ENCODE data around the gene CD24.
A peak's percentile ranks its signal among the peaks of the same experiment; 100 is the strongest.

CD24 gene

DNA sequence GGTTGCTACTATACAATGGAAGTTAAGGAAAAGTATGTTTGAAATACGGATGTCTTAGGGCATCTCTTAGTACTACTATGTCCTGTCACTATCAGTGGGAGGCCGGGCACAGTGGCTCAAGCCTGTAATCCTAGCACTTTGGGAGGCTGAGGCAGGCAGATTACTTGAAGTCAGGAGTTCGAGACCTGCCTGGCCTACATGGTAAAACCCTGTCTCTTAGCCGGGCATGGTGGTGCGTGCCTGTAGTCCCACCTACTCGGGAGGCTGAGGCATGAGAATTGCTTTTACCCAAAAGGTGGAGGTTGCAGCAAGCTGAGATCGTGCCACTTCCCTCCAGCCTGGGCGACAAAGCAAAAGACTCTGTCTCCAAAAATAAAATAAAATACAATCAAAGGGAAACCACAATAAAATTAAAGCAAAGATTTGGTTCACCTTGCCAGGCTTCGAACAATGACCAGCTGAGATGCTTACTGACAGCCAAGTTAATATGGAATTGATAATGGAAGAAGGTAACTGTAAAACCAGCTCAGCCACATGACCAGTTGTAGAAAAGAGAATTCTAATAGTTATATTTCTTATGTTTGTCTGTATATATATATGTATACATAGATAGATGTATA, 6.5 kb downstream of the CD24 start:
- no peak for DNase-seq

DNA sequence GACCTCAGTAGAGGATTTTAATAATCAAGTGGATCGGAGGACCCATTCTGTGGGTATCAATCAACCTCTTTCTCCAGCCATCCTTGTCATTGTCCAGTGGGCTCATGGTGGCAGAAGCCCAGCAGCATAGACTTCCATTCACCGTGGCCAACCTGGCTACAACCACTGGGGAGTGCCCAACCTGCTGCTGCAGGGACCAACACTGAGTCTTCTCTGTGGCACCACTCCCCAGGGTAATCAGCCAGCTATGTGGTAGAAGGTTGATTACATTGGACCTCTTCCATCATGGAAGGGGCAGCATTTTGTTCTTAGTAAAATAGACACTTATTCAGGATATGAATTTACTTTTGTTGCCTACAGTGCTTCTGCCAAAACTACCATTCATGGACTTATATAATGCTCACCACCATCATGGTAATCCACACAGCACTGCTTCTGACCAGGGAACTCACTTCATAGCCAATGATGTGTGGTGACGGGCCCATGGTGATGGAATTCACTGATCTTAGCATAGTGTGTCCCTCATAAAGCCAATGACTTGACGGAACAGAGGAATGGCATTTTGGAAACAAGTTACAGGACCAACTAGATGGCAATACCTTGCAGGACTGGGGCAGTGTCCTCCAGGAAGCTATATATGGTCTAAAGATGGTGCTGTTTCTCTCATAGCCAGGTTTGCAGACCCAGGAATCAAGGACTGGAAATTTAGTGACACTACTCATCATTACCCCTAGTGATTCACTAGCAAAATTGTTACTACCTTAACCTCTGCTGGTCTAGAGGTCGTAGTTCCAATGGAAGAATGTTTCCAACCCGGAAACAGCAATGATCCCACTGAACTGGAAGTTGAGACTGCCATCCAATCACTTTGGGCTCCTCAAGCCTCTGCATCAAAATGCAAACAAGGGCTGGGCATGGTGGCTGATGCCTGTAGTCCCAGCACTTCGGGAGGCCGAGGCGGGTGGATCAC, 7.6 kb downstream of the CD24 start:
- no peak for DNase-seq

DNA sequence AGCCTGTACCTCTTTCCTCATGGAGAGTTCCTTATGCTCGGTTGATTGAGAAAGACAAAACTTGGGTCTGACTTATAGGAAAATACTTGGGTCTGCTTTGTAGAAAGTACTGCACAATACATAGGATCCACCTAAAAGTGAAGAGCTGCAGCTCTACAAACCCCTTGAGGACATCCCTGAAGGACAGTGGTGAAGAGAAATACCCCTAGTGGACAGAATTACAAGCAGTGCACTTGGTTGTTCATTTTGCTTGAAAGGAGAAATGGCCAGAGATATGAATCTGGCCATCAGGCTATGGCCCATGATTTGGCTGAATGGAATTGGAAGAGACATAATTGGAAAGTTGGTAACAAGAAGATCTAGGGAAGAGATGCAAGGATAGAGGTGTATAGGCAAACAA, 8.3 kb downstream of the CD24 start:
- DNase-seq: no peak

DNA sequence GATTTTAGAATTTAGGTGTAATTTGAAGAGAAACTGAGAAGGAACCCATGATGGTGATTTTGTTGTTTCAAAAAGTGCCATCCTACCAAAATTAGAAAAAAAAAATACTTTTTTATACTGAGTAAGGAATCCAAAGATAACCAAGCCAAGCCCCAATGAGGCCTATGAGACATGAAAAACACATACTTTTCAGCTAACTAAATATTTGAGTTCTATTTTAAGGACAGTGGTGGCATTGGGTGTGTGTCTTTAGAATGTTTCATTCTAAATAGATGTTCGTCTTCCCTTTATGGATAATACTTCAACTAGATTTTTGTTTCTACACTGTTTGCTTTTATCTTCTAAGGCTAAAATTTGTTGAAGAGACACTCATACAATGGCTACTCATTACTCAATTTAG, 9.6 kb downstream of the CD24 start:
- no peak for DNase-seq

DNA sequence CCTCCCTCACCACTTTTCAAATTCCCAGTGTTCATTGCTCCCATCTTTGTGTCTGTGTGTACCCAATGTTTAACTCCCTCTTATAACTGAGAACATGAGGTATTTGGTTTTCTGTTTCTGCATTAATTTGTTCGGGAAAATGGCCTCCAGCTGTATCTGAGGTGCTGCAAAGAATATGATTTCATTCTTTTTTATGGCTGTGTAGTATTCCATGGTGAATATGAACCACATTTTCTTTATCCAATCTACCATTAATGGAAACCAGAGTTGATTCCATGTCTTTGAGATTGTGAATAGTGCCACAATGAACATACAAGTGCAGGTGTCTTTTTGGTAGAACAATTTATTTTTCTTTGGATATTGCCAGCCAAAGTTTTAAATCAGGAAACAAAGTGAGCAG, 10.4 kb downstream of the CD24 start:
- no peak for DNase-seq

DNA sequence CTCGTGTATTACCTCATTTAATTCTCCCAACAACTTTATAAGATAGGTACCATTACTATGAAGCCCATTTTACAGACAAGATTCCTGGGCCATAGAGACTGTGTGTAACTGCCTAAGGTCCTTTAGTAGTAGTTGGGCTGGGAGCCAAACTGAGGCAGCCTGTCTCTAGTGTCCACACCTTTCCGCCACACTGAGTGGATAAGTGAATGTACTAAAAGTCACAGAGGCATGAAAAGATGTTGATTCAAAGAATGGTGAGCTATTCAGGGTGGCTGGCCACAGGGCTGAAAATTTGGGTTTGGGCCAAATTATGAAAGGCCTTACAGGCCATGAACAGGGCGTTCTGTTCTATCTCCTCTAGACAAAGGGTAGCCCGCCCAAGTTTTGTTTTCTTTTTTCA, 11.0 kb downstream of the CD24 start:
- no peak for DNase-seq

DNA sequence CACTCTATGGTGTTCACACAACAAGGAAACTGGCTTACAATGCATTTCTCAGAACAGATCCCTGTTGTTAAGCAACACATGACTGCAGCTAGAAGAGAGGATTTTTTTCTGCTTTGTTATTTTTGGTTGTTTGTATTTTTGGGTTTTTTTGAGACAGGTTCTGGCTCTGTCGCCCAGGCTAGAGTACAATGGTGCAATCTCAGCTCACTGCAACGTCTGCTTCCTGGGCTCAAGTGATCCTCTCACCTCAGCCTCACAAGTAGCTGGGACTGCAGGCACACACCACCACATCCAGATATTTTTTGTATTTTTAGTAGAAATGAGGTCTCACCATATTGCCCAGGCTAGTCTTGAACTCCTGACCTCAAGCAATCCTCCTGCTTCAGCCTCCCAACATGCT, 12.7 kb downstream of the CD24 start:
- DNase-seq: no peak

DNA sequence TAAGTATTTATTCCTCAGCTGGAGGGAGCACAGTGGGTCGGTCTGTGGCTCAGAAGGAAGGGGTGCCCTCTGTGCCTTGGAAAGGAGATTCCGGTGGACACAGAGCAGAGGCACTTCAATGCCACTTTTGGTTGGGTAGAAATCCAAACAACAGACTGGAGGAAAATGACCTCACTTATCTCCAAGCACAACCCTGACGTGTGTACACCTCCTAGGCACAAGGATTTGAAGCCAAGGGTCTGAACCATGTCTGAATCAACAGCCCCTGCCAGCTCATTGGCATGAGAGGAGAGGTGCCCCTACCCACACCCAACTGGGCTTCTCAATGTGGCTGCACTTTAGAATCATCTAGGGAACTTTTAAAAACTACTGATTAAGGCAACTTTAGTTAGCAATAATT, 13.4 kb downstream of the CD24 start:
- DNase-seq: no peak

DNA sequence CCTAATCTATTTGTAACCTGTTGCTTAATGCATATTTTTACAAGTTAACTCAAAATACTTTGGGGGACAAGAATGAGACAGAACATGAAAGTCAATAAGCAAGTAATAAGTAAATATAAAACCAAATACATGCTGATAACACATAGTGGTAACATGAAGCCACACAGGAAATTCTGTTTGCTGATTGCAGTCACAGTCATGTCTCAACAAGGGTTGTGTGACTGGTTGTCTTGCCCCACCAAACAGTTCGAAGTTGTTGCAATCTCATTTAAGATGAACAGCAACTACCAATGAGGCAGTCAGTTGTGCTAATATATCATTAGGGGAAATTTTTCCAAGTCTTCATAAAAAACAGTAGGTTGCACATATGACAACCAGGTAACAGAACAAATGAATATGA, 14.5 kb downstream of the CD24 start:
- no peak for DNase-seq

DNA sequence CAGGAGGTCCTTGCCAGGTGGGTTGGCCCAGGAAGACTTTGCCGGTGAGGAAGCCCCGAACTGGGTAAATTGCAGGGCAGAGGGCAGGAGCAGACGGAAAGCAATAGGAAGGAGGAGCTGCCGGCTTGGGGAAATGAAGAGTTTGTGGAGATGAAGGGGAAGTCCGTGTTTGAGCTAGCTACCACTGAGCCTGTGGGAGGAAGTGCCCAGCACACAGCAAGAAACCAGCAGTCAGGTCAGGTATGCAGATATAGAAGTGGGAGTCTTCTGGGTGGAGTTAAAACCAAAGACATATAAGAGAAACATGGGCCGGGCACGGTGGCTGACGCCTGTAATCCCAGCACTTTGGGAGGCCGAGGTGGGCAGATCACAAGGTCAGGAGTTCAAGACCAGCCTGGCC, 34.7 kb downstream of the CD24 start:
- DNase-seq: no peak

DNA sequence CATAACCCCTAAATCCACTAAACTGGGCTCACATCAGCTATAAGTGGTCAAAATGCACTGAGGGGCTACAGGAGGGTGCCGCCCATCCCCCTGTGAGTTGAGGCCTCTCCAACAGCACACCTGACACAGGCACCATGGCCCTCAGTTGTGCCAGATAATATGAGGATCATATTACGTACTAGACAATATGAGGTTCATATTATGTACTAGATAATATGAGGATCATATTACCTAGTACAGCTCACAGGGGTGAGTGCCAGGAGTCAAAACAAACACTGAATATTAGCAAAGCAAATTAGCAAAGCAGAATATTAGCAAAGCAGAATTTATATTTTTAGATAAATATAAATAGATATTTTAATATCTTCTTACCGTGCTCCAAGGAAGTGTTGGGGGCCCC, 35.3 kb downstream of the CD24 start:
- no peak for DNase-seq

DNA sequence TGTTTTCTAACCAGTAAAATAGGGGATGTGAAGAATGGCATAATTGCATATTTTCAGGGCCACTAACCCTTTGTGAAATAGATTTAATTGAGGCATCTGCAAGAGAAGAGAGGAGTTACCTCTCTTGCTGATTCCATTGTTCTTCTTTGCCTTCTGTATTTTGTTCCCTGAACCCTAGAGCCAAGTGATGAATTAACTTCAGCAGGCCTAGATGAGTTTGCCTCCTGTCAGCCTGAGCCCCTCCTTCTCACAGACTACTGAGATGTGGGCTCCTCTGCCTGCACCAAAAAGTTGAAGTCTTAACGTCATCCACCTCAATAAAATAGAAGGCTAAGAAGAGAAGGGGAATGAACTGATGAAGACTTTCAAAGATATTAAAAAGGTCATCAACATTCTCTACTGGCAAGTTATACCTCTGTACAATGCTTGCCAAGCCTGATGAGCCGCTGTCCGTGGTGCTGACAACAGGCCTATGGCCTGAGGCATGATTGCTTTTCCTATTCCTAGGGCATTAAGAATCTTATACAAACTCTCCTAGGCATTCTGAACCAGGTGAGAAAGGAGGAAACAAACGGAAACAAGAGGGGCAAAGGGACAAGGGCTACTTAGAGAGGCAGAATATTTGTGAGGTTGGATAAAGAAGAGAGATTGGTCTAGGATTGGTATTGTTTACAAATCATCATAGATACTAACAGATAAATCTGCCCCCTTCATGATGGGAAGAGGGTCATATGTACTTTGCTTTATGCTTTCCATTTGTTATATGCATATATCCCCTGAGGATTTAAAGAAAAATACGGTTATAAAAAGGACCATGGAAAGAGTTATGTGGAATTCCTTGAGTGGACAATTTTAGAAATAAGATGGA, 46.8 kb downstream of the CD24 start:
- peak; percentile 24 for DNase-seq

DNA sequence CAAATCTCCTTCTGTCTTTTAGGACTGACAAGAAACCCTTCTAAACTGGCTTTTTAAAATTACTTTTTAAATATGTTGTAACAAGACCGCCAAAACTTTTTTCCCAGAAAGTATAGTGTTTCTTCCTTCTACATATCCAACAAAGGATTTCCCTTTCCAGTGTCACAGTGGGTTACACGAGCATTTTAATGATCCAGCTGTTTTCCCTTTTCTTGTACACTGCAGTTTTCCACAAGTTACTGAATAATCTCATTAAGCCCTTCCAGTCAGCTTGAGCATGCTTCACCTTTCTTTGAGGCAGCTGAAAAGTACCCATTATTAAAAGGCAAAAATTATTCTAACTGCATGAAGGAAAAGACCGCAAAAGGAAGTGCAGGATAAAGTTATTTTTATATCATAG, 48.6 kb downstream of the CD24 start:
- DNase-seq: no peak

DNA sequence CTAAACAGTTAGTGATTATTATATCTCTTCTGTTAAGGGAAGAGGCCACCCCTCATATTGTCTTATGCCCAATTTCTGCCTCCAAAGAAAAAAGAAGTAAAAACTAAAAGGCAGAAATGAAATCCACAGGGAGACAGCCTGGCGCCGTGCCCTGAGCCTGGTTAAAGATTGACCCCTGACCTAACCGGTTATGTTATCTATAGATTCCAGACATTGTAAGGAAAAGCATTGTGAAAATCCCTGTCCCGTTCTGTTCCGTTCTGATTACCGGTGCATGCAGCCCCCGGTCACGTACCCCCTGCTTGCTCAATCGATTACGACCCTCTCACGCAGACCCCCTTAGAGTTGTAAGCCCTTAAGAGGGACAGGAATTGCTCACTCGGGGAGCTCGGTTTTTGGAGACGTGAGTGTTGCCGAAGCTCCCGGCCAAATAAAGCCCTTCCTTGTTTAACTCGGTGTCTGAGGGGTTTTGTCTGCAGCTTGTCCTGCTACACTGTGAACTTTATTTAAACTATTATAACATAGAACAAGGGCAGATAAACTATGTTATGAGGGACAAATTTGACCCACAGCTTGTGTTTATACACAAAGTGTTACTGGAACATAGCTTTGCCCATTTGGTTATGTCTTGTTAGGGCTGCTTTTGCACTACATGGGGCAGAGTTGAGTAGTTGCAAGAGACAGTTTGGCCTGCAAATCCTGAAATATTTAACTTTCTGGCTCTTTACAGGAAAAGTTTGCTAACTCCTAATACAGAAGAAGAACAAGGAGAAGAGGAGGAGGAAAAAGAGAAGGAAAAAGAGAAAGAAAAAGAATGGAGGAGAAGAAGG, 49.6 kb downstream of the CD24 start:
- no peak for DNase-seq

DNA sequence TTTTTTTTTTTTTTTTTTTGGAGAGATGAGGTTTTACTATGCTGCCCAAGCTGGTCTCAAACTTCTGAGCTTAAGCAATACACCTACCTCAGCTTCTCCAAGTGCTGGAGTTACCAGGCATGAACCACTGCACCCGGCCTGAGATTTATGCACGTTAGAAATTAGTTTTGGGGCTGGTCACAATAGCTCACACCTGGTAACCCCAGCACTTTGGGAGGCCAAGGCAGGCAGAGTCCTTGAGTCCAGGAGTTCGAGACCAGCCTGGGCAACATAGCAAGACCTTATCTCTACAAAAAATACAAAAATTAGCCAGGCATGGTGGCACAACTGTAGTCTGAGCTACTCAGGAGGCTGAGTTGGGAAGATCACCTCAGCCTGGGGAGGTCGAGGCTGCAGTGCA, 51.9 kb downstream of the CD24 start:
- no peak for DNase-seq

Data from stimulated activated CD4-positive, alpha-beta T cell treated with anti-CD3 and anti-CD28 coated beads, Interleukin-15, amount 100 ng/mL, for 24 hours (primary cell).